ENCODE results near the gene MACROD2.

MACROD2 gene

DNA sequence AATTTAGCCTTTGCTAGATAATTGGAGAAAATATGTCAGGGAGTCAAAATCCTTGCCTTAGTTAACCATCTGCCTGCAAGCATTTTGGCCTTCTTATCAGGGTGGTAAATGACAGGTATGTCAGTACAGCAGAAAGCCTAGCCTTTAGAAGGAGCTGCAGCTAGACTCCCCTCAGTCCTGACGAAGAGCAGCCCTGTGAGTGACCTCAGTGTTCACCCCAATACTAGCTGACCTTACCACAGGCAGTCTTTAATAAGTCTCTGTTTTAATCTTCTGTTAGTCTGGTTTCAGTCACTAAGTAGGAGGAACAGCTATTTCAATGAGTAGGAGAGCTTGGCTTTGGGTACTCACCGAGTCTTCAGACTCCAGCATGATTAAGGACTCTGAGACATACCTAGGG lies 682.1 kb downstream of the MACROD2 start:
- TF ChIP-seq, protein P1, sequence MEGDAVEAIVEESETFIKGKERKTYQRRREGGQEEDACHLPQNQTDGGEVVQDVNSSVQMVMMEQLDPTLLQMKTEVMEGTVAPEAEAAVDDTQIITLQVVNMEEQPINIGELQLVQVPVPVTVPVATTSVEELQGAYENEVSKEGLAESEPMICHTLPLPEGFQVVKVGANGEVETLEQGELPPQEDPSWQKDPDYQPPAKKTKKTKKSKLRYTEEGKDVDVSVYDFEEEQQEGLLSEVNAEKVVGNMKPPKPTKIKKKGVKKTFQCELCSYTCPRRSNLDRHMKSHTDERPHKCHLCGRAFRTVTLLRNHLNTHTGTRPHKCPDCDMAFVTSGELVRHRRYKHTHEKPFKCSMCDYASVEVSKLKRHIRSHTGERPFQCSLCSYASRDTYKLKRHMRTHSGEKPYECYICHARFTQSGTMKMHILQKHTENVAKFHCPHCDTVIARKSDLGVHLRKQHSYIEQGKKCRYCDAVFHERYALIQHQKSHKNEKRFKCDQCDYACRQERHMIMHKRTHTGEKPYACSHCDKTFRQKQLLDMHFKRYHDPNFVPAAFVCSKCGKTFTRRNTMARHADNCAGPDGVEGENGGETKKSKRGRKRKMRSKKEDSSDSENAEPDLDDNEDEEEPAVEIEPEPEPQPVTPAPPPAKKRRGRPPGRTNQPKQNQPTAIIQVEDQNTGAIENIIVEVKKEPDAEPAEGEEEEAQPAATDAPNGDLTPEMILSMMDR (IDR thresholded peaks at IDR 0.05; ENCODE audit: control insufficient read depth, insufficient read depth, low read depth, low read length, missing control alignments), result no peak
- no peak for DNase-seq (ENCODE audit: low read depth)
- H3K4me3 ChIP-seq (ENCODE audit: control insufficient read depth, low read depth, low read length), result no peak overlapping the region

DNA sequence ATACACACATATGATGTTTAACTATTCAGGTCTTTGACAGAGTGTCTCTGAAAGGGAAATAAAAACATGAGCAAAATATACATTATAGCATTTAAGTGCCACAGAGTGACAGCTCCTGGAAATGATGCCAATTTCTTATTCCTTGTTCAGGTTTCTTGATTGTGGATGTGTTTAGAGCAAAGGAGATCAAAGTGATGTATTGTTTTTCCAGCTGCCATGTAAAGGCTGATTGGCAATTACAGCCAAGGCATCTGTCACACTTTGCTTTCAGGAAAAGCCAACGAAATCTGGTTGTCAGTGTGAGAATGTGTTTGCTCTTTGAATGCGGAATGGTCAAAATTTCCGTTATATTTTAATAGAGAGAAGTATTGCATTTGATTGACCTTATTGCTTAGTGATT lies 689.9 kb downstream of the MACROD2 start:
- H3K4me3 ChIP-seq (ENCODE audit: control insufficient read depth, low read depth, low read length), result no peak overlapping the region
- no peak for DNase-seq (ENCODE audit: low read depth)
- TF ChIP-seq, protein P1 (IDR thresholded peaks at IDR 0.05; ENCODE audit: control insufficient read depth, insufficient read depth, low read depth, low read length, missing control alignments), result no peak

DNA sequence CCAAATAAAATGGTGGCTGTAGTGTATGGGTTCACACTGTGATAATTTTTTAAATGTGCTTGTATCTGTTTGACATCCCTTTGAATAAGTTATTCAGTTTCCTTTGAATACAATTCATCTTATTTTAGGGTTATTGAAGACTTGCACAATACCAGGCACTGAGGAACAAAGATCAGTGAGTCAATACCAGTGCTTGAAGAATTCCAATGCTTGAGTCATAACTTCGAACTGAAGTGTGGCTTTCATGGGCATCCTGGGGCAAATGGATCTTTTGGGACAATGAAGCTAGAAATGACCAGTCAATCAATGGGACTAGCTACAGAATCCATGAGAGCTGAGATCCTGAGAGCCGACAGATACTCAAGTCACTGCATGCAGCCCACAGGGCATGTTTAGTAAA lies 692.0 kb downstream of the MACROD2 start:
- no peak for DNase-seq (ENCODE audit: low read depth)
- H3K4me3 ChIP-seq (ENCODE audit: control insufficient read depth, low read depth, low read length), result no peak overlapping the region
- TF ChIP-seq, protein P1 (IDR thresholded peaks at IDR 0.05; ENCODE audit: control insufficient read depth, insufficient read depth, low read depth, low read length, missing control alignments), result no peak

DNA sequence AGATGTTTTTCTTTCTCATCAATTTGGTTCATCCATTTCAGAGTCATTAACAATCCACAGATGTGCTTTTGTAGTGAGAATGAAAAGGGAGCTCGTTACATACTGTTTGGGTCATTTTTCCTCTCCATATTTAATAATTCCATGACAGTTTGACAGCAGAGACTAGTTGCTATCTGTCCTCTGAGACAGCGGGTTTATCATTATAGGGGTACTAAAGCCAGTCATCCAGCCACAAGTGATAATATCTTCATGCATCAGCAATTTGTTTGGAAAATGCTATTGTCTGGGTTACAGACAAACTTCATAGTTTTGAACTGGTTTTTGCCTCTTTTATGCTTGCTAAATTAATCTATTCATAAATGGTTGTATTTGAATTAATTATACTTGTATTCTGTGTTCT lies 692.7 kb downstream of the MACROD2 start:
- no peak for DNase-seq (ENCODE audit: low read depth)
- TF ChIP-seq, protein P1 (IDR thresholded peaks at IDR 0.05; ENCODE audit: control insufficient read depth, insufficient read depth, low read depth, low read length, missing control alignments), result no peak
- no peak overlapping the region for H3K4me3 ChIP-seq (ENCODE audit: control insufficient read depth, low read depth, low read length)

DNA sequence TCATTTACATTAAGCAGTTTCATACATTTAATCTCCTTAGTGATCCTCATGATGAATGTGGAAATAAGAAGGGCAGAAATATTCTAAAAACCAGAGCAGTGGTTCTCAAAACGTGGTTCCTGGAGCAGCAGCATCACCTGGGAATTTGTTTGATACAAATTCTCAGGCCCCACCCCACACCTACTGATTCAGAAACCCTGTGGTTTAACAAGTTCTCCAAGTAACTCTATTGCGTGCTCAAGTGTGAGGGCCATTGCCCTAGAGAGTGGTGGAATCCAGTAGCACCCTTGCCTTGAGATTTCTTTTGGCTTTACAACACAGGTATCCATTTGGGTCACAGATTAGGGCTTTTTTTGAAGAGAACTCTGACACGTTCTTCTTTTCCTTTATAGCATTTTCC lies 696.7 kb downstream of the MACROD2 start:
- H3K4me3 ChIP-seq (ENCODE audit: control insufficient read depth, low read depth, low read length), result no peak overlapping the region
- TF ChIP-seq, protein P1 (IDR thresholded peaks at IDR 0.05; ENCODE audit: control insufficient read depth, insufficient read depth, low read depth, low read length, missing control alignments), result no peak
- DNase-seq (ENCODE audit: low read depth), result no peak

DNA sequence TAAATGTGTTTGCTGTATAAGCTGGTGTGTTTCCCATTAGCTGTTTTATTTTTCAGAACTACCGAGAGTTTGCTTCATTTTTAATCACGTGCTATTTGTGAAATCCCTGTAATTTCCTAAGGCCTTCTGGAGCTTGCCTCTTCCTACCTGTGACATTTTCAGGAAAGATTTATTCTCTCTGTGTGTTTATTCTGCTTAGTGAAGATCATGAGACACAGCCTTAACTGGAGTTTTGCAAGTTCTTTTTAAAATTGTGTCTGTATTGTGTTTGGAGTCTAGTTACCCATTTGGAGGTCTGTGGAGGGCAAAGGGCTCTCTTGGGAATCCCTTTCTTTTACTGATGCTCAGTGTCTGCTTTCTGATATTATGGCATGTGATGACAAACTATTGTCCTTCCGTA lies 701.2 kb downstream of the MACROD2 start:
- TF ChIP-seq, protein P1 (IDR thresholded peaks at IDR 0.05; ENCODE audit: control insufficient read depth, insufficient read depth, low read depth, low read length, missing control alignments), result no peak
- no peak overlapping the region for H3K4me3 ChIP-seq (ENCODE audit: control insufficient read depth, low read depth, low read length)
- DNase-seq (ENCODE audit: low read depth), result no peak

DNA sequence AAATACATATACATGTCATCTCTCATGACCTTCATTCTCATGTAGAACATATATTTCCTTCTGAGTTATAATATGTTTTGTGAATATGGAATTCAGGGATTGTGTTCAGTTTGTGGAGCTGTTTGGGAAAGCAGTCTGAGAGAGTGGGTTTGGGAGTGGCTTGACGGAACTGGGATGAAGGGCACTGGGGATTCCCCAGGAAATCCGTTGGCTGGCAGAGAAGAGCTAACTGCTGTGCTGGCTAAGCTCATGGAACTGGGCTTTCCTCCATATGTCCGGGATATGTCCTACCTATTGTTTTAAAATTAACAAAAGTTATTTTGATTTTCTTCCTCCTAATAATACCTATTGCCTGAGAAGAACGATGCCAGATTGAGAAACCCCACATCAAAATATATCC lies 701.6 kb downstream of the MACROD2 start:
- TF ChIP-seq, protein P1 (IDR thresholded peaks at IDR 0.05; ENCODE audit: control insufficient read depth, insufficient read depth, low read depth, low read length, missing control alignments), result no peak
- H3K4me3 ChIP-seq (ENCODE audit: control insufficient read depth, low read depth, low read length), result no peak overlapping the region
- no peak for DNase-seq (ENCODE audit: low read depth)
